Measurements from ENCODE around the gene BCLAF3.
A peak's percentile ranks its signal among the peaks of the same experiment; 100 is the strongest.

BCLAF3 gene

GRCh38 chrX:19990556-19991349, at the start of gene BCLAF3:
BCLAF3 (minus strand) TSS chrX:19991061; CDS start chrX:19970264, 20,797 bp downstream.
- DNase-seq, result peak; percentile 90

GRCh38 chrX:20038966-20039365, 48.1 kb upstream of the BCLAF3 start:
- no peak for DNase-seq

GRCh38 chrX:20037186-20037585, 46.3 kb upstream of the BCLAF3 start:
- DNase-seq, result no peak

- DNase-seq, result no peak
These were observed 41.3 kb upstream of the BCLAF3 start for GRCh38 chrX:20032201-20032600.

GRCh38 chrX:20029728-20030127, 38.9 kb upstream of the BCLAF3 start:
- no peak for DNase-seq

GRCh38 chrX:20028588-20028987, 37.7 kb upstream of the BCLAF3 start:
- DNase-seq, result no peak

- DNase-seq, result no peak
These were observed 35.4 kb upstream of the BCLAF3 start for GRCh38 chrX:20026278-20026677.

GRCh38 chrX:20019672-20020365, 29.0 kb upstream of the BCLAF3 start:
- no peak for DNase-seq

- no peak for DNase-seq
These were observed 25.7 kb upstream of the BCLAF3 start for GRCh38 chrX:20016616-20016945.

- DNase-seq, result no peak
These were observed 25.2 kb upstream of the BCLAF3 start for GRCh38 chrX:20015945-20016615.

GRCh38 chrX:20015422-20015821, 24.6 kb upstream of the BCLAF3 start:
- DNase-seq, result no peak

- DNase-seq, result no peak
These were observed 20.7 kb upstream of the BCLAF3 start for GRCh38 chrX:20011608-20012007.

GRCh38 chrX:20007962-20008622, 17.2 kb upstream of the BCLAF3 start:
- DNase-seq, result no peak

GRCh38 chrX:20005883-20006282, 15.0 kb upstream of the BCLAF3 start:
- no peak for DNase-seq

GRCh38 chrX:20001588-20001987, 10.7 kb upstream of the BCLAF3 start:
- no peak for DNase-seq

GRCh38 chrX:19991350-19991718, 473 bp upstream of the BCLAF3 start:
- no peak for DNase-seq

- DNase-seq, result no peak
These were observed 708 bp downstream of the BCLAF3 start for GRCh38 chrX:19990151-19990555.

- no peak for DNase-seq
These were observed 3.0 kb downstream of the BCLAF3 start for GRCh38 chrX:19987856-19988255.

- no peak for DNase-seq
These were observed 4.3 kb downstream of the BCLAF3 start for GRCh38 chrX:19986531-19986930.

- no peak for DNase-seq
These were observed 8.9 kb downstream of the BCLAF3 start for GRCh38 chrX:19981947-19982346.

- no peak for DNase-seq
These were observed 15.0 kb downstream of the BCLAF3 start for GRCh38 chrX:19975845-19976244.

- DNase-seq, result no peak
These were observed 17.9 kb downstream of the BCLAF3 start for GRCh38 chrX:19972984-19973383.

- no peak for DNase-seq
These were observed 22.6 kb downstream of the BCLAF3 start for GRCh38 chrX:19968276-19968675.
